Endometrial microvascular endothelial cells (primary cell): ENCODE results near the gene ABHD10. TPM values are rescaled to one million over a fixed set of nuclear protein-coding genes. Genes with fewer than 3 reads are reported as not detected.

Experiments used
- in situ Hi-C: cut with HindIII; loops from 2 replicates; pipeline ENCODE4 v1.10.0; 2017; ENCODE audit warnings: low sequenced_read_pairs, low pct_unique_long_range_greater_than_20kb; ENCODE audit errors: inconsistent ontology term
- total RNA-seq: library from RNA; depleted of rRNA; stranded (reverse); fragments of >200 nt; gene quantifications from one replicate; pipeline ENCODE4 v1.2.3, GENCODE V29; 2015; ENCODE audit errors: inconsistent ontology term

The ABHD10 gene
- total RNA-seq, 1 donor from 2014 or later, result 37.5 TPM

DNA sequence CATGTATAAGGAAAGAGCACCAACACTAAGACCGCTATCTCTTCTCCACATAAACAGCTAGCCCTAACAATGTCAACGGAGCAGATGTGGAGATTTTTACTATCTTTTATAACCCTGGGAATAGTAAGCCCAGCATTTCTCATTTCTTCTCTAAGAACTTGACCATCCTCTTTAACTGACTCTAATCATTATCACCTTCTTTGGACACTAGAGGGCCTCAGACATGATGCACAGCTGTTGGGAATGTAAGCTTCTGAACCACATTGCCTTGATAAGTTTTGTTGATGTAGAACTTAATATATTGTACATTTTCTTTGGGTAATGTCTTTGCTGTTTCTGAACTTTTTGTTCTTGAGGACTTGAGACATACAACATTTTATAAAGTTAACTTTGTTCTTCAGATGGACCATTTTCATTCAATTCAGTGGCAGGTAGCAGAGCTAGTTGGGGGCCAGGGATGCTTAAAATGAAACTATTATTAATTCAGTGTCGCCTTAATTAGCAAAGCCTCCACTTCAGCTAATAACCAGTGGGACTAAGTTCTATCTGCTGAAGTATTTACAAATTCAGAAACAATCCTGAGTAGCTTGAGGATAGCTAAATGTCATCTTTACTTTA lies 10.3 kb downstream of the ABHD10 start:
- in situ Hi-C loops, result no loop called here

DNA sequence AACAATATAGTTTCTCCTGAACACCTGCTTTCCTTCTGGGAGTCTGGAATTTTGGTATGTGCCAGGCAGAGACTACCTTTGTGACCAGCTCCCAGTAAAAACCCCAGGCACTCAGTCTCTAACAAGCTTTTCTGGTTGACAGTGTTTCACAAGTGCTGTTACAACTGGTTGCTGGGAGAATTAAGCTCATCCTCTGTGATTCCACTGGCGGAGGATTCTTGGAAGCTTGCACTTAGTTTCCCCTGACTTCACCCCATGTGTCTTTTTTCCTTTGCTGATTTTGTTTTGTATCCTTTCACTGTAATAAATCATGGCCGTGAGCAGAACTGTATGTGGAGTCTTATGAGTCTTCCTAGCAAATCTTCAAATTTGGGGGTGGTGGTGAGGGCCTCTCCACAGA lies 14.2 kb downstream of the ABHD10 start:
- in situ Hi-C loops, result no loop called here

DNA sequence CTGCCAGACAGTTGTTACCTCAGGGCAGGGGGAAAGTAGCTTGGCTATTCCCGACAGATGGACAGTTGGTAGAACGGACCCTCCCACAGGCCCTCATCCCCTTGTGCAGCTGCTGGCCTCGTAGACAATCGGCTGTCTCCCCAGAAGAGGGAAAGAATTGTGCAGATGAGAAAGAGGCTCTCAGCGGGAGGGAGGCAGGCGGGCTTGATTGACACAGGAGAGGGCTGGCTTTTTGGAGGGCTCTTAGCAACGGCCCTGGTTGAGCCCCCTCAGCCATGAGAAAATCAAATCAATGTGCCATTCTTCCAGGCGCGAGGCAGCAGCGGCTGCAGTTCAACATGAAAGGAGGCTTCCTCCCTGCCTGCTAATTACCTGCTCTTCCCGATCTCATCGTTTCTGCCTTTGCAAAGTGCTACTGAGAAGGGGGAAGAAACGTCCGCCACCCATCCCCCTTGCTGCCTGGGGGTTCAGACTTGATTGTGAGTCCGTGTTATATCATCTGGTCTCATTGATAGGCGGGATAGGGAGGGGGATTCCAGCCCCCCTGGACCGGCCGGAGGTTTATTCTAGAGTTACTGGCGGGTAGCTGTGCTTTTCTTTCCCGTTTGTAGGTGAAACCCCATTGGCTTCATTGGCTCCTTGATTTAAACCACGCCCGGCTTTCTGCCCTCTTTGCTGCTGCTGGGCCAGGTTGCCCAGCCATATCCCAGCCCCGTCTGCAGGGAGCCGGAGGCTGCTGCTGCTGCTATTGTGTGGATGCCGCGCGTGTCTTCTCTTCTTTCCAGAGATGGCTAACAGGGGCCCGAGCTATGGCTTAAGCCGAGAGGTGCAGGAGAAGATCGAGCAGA lies 20.0 kb downstream of the ABHD10 start, which contains the start of gene TAGLN3:
TAGLN3 (plus strand) TSS at position 287 of the 848 bp plus-strand sequence; CDS start at position 788, 501 bp downstream.
- in situ Hi-C loops, result no loop called here

DNA sequence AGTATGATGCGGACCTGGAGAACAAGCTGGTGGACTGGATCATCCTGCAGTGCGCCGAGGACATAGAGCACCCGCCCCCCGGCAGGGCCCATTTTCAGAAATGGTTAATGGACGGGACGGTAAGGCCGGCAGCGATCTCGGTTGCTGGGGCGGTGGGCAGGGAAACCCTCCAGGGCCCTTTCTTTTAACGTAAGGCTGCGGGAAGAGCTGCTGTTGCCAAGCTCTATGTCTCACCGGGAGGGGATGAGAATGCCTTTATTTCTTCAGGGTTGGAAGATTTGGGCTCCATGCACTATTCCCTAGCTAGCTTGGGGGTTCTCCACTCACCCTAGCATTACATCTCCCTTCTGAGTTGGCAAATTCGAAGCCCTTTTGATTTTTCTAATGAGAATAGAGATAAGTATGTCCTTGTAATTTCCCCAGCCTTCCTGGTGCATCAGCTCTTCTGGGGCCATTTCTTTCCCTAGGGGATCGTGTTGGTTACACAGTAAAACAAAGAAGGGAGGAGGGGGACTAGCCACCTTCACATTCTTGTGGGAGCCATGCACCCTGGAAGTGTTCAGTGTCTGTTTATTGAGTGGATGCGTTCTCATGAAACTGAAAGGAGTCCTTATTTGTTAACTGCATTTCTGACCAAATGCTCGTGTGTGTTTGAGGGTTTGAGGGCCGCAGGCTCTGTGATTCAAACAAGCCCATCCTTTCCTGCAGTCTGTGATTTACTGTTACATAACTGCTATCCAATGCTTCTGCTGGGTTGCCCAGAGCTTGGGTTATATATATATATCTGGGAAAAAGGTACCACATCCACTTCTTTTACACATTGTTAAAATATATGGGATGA lies 20.9 kb downstream of the ABHD10 start:
- in situ Hi-C loops, result no loop called here

DNA sequence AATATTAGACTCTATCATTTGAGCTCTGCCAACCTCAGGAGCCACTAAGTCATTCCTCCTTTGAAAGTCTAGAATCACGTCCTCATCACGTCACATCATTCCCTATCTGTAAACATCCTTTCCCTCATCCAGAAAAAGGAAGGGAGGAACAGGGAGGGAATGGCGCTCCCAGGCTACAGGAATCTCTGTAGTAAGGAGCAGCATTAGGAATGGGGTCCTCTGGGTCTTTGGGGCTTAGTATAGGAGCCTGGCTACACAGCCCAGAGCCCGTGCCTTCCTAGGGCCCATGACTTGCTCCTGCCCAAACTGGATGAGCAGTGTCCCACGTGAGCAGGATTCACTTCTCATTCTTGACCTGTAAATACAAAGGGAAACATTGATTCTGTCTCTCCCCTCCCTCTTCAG lies 21.5 kb downstream of the ABHD10 start:
- in situ Hi-C loops, result no loop called here

DNA sequence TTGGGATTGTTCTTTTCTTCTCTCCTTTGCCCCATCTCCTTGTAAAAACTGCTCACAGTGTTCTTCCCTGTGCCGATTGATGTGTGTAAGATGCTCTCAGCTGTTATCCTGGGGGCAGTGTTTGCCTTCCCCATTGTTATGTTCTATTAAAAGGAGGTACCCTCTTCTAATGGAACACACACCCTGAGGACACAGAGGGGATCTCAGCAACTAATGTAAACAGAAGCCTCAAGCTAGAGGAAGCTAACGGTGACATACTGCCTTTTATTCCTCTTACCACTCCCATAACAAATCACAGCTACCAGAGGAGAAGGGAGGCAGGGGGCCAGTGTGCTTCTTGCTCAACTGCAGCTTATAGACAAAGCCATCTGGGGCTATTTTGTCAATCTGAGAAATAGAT lies 22.1 kb downstream of the ABHD10 start:
- in situ Hi-C loops, result no loop called here

DNA sequence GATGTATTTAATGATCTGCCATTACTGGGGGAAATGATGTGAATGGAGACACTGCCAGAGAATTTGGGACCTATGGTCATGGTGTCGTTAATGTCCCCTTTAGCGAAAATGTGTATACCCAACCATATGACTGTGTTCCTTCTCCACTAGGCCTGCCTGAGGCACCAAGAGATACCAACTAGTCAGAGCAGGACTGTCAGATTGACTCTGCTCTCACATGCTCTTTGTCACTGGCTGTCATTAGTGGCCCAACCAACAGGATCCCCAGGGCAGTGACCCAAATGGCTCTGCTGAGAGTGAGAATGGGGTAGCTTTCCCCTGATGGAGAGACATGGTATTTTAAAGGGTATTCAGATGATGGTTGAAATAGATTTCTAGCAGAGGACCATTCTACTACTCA lies 22.7 kb downstream of the ABHD10 start:
- in situ Hi-C loops, result no loop called here

DNA sequence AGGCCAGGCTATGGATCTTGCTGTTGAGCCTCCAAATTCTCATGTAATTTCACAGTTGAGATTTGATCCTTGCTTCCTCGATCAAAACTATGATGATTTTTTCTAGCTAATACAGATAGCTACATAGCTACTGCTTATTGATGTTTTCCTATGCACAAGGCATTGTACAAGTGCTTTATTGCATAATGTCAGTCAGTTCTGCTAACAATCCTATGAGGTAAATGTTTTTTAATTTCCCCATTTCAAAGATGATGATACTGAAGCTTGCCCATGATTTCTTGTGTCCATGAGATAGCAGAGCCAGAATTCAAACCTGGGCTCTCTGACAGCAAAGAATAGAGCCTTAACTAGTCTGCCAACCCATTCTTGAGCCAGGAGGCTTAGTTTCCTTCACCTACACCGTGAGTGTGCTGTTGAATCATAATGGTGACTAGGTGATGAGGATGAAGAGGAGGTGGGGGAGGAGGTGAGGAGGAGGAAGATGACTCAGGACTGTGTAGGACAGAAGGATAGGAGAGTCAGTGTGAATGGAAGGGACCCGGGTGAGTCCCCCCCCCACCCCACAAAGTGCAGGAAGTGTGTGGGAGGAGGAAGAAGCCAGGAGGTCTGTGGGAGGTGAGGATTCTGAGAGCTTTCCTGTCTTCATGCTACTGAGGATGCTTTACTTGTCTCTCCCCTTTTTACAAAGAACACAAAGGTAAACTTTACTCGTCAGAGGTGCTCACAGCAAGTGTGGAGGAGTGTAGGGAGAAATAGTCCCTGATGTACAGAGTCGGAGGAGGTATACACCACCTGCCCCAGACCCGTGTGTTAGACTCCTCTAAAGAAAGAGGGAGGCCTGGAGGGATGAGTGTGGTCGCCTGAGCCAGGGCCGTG lies 23.5 kb downstream of the ABHD10 start:
- in situ Hi-C loops, result no loop called here

DNA sequence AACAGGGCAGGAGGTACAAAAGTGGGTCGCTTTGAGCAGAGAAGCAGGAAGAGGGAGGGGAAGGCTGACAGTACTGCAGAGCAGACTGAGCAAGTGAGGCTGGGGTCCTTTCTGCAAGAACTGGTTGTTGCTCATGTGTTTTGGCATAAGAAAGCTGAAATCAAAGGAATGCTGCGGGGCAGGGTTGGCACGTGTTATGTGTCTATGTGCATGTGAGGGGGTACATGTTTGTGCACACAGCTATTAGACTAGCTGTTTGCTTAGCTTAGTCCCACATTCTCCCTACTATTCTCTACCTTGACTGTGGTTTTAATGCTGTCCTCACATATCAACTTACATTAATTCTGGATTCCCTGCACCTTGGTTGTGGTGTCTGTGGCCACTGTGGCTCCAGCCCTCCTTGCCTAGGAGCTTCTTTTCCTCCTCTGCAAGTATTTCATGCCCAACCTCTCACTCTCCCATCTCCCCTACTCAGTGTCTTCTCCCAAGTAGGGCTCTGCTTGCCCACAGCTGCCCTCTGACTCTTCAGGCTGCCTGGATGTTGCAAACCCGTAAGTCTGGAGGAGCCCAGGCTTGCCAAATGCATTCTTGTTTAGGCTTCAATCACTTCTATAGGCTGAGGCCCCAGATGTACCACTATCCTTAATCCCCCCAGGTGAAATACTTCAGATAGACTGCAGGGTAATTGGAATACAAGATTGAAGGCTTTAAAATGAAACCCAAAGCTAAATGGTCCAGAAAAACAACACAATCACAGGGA lies 24.7 kb downstream of the ABHD10 start:
- in situ Hi-C loops, result no loop called here

DNA sequence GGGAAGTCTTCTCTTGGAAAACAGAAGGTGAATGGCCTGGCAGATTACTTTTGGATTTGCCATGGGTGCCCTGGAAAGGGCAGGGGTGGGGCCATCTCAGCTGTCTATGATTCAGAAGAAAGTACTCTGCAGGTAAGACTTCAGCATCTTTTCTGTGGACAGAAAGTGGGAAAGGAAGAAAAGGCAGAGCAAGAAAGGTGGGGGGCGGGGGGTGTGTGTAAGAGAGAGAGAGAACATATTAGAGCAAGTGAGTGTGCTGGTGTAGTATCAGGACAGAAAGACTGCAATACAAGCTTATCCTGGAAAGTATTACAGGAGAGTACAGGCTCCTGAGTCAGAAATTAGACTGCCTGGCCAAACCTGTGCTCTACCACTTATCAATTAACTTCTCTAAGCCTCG lies 25.4 kb downstream of the ABHD10 start:
- in situ Hi-C loops, result no loop called here

DNA sequence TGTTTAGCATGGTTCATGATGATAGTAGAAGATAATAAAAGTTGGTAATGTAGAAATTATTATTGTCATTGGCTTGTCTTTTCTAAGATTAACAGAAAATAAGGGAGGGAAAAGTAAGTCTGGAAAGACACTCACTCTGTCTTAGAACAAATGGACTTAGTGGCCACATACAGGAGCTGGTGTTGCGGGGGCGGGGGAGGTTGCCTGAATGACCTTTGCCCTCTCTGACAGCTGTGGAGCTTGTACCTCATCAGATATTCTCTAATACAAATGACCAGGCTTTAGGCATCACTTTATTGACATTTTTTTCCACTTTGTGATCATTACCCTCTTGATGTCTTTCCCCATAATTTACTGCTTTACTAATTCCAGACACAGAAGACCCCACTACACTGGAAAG lies 25.8 kb downstream of the ABHD10 start:
- in situ Hi-C loops, result no loop called here

DNA sequence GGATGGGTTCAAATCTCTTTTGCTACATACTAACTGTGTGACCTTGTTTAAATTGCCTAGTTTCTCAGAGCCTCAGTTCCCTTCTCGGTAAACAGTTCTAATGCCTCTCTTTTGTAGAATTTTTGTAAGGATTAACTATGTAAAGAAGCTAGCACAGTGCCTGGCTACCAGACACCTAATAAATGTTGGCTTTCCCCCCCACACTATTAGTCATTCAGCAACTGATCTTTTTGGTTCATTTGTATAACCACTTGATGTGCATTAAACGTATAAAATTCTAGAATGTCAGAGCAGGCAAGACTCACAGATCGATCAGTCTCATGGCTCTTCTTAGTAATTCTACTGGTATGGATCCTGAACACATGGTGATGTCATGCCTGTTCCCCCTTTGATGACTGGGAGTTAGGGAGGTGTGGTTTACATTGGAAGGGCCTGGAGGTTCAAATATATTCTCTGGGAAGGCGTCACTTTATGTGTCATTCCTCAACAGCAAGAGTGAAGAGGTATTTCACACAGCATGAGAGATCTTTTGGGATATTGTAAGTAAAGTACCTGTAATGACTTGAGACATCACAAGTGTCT lies 26.4 kb downstream of the ABHD10 start:
- in situ Hi-C loops, result no loop called here

DNA sequence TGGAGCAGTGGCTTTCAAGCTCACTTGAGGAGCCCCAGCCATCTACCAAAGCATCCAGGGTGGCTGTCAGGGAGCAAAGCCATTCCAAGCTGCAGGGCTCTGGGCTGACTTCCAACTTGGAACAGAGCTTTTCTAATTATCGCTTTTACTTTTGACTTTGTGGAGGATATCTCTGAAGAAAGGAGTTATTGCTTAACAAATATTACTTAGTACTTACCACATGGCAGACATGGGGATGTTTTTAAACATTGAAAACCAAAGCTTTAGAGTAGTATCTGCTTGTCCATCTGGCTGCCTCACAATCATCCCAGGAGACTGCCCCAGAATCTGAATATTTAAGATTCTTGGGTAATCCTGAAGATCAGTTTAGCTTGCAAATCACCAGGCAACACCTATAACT lies 28.8 kb downstream of the ABHD10 start:
- in situ Hi-C loops, result no loop called here

DNA sequence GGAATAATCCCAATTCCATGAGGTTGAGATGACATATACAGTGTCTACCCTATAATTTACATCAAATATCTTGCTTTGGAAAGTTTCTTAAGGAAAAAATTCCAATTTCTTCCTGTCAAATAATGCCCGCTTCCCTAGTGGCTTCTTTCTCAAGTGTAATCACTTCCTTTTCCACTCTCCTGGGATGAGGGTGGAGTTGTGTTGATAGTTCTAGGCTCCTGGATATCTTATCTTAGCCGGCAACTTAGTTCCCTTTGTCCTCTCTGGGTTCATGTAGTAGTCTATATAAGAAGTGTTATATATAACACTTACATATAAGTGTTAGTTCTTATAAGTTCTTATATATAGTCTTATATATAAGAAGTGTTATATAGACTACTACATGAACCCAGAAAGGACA lies 30.8 kb downstream of the ABHD10 start:
- in situ Hi-C loops, result no loop called here

DNA sequence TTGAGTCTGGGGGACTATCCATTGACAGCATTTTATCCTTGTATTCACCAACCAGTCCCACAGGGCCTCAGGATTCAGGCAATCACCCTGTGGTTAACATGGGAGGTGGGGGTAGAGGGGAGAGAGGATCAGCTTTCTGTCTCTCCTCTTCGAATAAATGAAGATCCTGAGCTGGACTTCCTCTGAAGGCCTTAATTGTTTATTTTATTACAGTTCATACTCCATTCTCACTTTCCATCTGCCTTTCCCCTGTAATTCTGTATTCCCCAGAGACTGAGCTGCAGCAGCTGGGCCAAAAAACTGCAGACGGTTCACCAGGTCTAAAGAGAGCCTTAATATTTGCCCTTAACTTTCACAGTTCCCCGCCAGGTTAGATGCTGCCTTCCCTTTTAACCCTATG lies 31.8 kb downstream of the ABHD10 start:
- in situ Hi-C loops, result no loop called here

DNA sequence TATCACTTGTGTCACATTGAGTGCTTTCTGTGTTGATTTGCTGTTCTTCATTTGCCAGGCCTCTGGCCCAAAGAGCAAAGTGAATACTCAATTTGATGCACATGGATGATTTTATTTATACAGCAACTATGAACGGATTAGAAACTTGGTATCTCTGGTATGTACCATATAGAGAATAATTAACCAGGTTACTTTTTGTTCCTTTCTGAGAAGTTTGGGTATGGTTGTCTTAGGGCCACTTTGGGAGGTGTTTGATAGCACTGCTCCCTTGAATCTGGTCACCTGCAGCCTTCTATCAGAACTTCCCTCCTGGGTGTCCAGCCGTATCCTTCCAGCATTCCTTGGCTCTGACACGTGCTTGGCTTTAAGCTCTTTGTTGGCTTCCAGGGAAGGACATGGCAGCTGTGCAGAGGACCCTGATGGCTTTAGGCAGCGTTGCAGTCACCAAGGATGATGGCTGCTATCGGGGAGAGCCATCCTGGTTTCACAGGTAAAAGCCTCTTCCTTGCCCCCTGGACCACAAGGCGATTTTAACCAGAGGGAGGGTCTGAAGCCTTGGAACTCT lies 32.6 kb downstream of the ABHD10 start:
- in situ Hi-C loops, result no loop called here

DNA sequence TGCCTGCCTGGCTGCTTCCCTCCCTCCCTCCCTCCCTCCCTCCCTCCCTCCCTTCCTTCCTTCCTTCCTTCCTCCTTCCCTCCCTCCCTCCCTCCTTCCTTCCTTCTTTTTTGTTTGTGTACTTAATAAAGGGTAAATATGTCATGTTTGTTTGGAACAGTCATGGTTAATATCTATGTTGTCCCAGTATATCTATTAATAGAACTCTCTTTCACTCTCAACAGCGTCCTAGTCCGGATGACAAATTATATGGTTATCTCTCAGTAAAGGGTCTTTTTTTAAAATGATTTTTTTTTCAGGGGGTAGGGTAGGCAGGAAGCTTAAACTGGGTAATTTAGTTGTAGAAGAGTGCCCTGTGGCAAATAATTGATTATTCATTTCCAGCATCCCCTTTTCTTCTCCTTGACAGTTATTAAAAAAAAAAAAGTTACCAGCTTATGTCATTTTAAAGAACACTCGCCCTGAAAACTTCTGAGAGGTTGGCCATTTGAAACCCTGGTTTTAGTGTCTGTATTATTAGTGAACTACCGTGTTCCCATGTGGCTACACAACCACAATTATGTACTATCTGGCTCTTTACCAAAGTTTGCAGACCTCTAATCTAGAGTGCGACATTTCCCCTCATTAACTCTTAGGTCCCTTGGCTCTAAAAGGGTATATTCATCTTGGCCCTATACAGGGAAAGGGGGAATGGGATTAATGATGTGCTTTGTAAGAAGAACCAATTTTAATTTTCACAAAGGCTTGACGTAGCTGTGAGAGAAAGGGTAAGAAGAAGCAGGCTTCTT lies 33.6 kb downstream of the ABHD10 start:
- in situ Hi-C loops, result no loop called here
